MM.1S (cell line): ENCODE results near the gene WDR54.

Experiments
- DNase-seq: peaks from one replicate; pipeline ENCODE4 v3.0.0-alpha.2; 2015
- H2AFZ ChIP-seq: fragments of 300-600 bp; sonication (generic); 2 replicates; pipeline ENCODE4 v1.6.0; 2016; ENCODE audit warnings: antibody characterized with exemption, low read length
- H3F3A ChIP-seq: fragments of 300-600 bp; sonication (generic); 2 replicates; pipeline ENCODE4 v1.6.1; 2016; ENCODE audit warnings: mild to moderate bottlenecking, antibody characterized with exemption, low read length, moderate library complexity, mixed read lengths; ENCODE audit not compliant: insufficient read depth
- H3K27ac ChIP-seq: fragments of 300-600 bp; sonication (generic); 2 replicates; pipeline ENCODE4 v1.5.1; 2016; ENCODE audit warnings: mild to moderate bottlenecking, low read length
- H3K27me3 ChIP-seq: fragments of 300-600 bp; sonication (generic); replicated peaks from 2 replicates; pipeline ENCODE4 v1.6.0; 2016; ENCODE audit warnings: low read length; ENCODE audit not compliant: insufficient read depth
- H3K36me3 ChIP-seq: fragments of 300-600 bp; sonication (generic); replicated peaks from 2 replicates; pipeline ENCODE4 v1.6.1; 2016; ENCODE audit warnings: mild to moderate bottlenecking, low read length, mixed read lengths; ENCODE audit not compliant: insufficient read depth
- H3K4me1 ChIP-seq: fragments of 300-600 bp; sonication (generic); 2 replicates; pipeline ENCODE4 v1.6.1; 2016; ENCODE audit warnings: low read length, mixed read lengths
- H3K4me2 ChIP-seq: fragments of 300-600 bp; sonication (generic); 2 replicates; pipeline ENCODE4 v1.6.0; 2016; ENCODE audit warnings: low read depth, low read length
- H3K4me3 ChIP-seq: fragments of 300-600 bp; sonication (generic); 2 replicates; pipeline ENCODE4 v1.5.1; 2016; ENCODE audit warnings: low read length, mixed read lengths
- H3K79me2 ChIP-seq: fragments of 300-600 bp; sonication (generic); 2 replicates; pipeline ENCODE4 v1.6.1; 2016; ENCODE audit warnings: mixed run types, low read length, mixed read lengths
- H3K9ac ChIP-seq: fragments of 300-600 bp; sonication (generic); 2 replicates; pipeline ENCODE4 v1.6.1; 2016; ENCODE audit warnings: low read length, mixed read lengths
- H3K9me2 ChIP-seq: fragments of 300-600 bp; sonication (generic); replicated peaks from 2 replicates; pipeline ENCODE4 v1.6.1; 2016; ENCODE audit warnings: mild to moderate bottlenecking, low read length, mixed read lengths; ENCODE audit not compliant: insufficient read depth
- H3K9me3 ChIP-seq: fragments of 300-600 bp; sonication (generic); replicated peaks from 2 replicates; pipeline ENCODE4 v1.6.1; 2016; ENCODE audit warnings: mild to moderate bottlenecking, low read length, mixed read lengths; ENCODE audit not compliant: insufficient read depth
- H4K20me1 ChIP-seq: fragments of 300-600 bp; sonication (generic); 2 replicates; pipeline ENCODE4 v1.6.1; 2016; ENCODE audit warnings: mild to moderate bottlenecking, low read length, moderate library complexity, mixed read lengths; ENCODE audit not compliant: insufficient read depth
- CTCF ChIP-seq: fragments of 300-600 bp; sonication (generic); IDR thresholded peaks from 2 replicates; pipeline ENCODE4 v1.5.1; 2016; ENCODE audit warnings: antibody characterized with exemption, low read length, mixed read lengths
- EZH2 ChIP-seq: fragments of 300-600 bp; sonication (generic); optimal IDR thresholded peaks from 2 replicates; pipeline ENCODE3; 2017; ENCODE audit warnings: low read depth, mild to moderate bottlenecking, antibody characterized with exemption, low read length, mixed read lengths
- EZH2phosphoT487 ChIP-seq: fragments of 300-600 bp; sonication (generic); IDR thresholded peaks from 2 replicates; pipeline ENCODE4 v1.6.1; 2018; ENCODE audit warnings: antibody characterized with exemption, low read length

Gene WDR54

GRCh38 chr2:74383254-74383653 lies 38.3 kb upstream of the WDR54 start:
- Histone ChIP-seq H3K27ac (no peak overlapping the region), H2AFZ (no peak overlapping the region), H3F3A (no peaks in the 10 kb centered on the region), H3K79me2 (peaks cover 25% of the 10 kb centered on the region), H3K4me1 (no peaks in the 10 kb centered on the region), H3K4me2 (no peak overlapping the region), H3K9ac (no peak overlapping the region), H3K9me2 (no peaks in the 10 kb centered on the region), H4K20me1 (no peaks in the 10 kb centered on the region), H3K27me3 (no peaks in the 10 kb centered on the region), H3K4me3 (no peak overlapping the region), H3K36me3 (no peaks in the 10 kb centered on the region), H3K9me3 (no peaks in the 10 kb centered on the region)
- no peak for TF ChIP-seq EZH2phosphoT487
- DNase-seq: no peak

- no peak for DNase-seq
- Histone ChIP-seq H3K4me1 (no peaks in the 10 kb centered on the region), H2AFZ (no peak overlapping the region), H3F3A (no peaks in the 10 kb centered on the region), H3K4me2 (no peak overlapping the region), H3K36me3 (no peaks in the 10 kb centered on the region), H3K9me3 (no peaks in the 10 kb centered on the region), H3K27ac (no peak overlapping the region), H3K27me3 (no peaks in the 10 kb centered on the region), H3K79me2 (peaks cover 33% of the 10 kb centered on the region), H3K4me3 (no peak overlapping the region), H3K9ac (no peak overlapping the region), H3K9me2 (no peaks in the 10 kb centered on the region), H4K20me1 (no peaks in the 10 kb centered on the region)
- no peak for TF ChIP-seq EZH2
- no peak for TF ChIP-seq EZH2phosphoT487
- TF ChIP-seq CTCF: no peak
These were observed 37.5 kb upstream of the WDR54 start for GRCh38 chr2:74384051-74384450.

- H4K20me1 ChIP-seq: no peaks in the 10 kb centered on the region
- no peak for TF ChIP-seq EZH2
- TF ChIP-seq CTCF: no peak
- no peak for TF ChIP-seq EZH2phosphoT487
- H3F3A ChIP-seq: no peaks in the 10 kb centered on the region
- H3K4me1 ChIP-seq: 0 out of 2 replicates have a peak, but pooled peaks cover 6% of the 10 kb centered on the region
- H3K79me2 ChIP-seq: peaks cover 40% of the 10 kb centered on the region
- no peaks in the 10 kb centered on the region for H3K9me3 ChIP-seq
- H3K36me3 ChIP-seq: no peaks in the 10 kb centered on the region
- H2AFZ ChIP-seq: no peak overlapping the region
- no peak overlapping the region for H3K9ac ChIP-seq
- no peak overlapping the region for H3K27ac ChIP-seq
- H3K4me3 ChIP-seq: no peak overlapping the region
- no peak overlapping the region for H3K4me2 ChIP-seq
- H3K9me2 ChIP-seq: no peaks in the 10 kb centered on the region
- DNase-seq: no peak
- H3K27me3 ChIP-seq: no peaks in the 10 kb centered on the region
These were observed 36.1 kb upstream of the WDR54 start for GRCh38 chr2:74385396-74385795.

GRCh38 chr2:74387346-74387745 lies 34.2 kb upstream of the WDR54 start:
- DNase-seq: no peak
- H3K27me3 ChIP-seq: no peaks in the 10 kb centered on the region
- no peaks in the 10 kb centered on the region for H3K36me3 ChIP-seq
- no peak overlapping the region for H3K27ac ChIP-seq
- TF ChIP-seq EZH2phosphoT487 (no peak), EZH2 (no peak), CTCF (no peak)
- no peak overlapping the region for H3K4me3 ChIP-seq
- no peaks in the 10 kb centered on the region for H3K9me2 ChIP-seq
- no peaks in the 10 kb centered on the region for H3F3A ChIP-seq
- H3K4me1 ChIP-seq: peaks cover 12% of the 10 kb centered on the region
- H3K79me2 ChIP-seq: peaks cover 45% of the 10 kb centered on the region
- no peak overlapping the region for H2AFZ ChIP-seq
- H3K4me2 ChIP-seq: no peak overlapping the region
- no peaks in the 10 kb centered on the region for H4K20me1 ChIP-seq
- no peaks in the 10 kb centered on the region for H3K9me3 ChIP-seq
- no peak overlapping the region for H3K9ac ChIP-seq
